Stimulated activated CD4-positive, alpha-beta T cell treated with anti-CD3 and anti-CD28 coated beads, Interleukin-1b, Interleukin-23, amount 100 ng/mL, for 48 hours (primary cell): ENCODE data around the gene COL23A1.
"Not testable (repeated sequence)": the region's sequence is repeated elsewhere in the genome, so short reads cannot be mapped to it uniquely, and the experiment has no call there.

ENCODE experiments used
- DNase-seq: peaks from one replicate; pipeline ENCODE4 v3.0.0-alpha.2; 2020

Gene COL23A1

GRCh38 chr5:178371362-178372111 lies 218.7 kb downstream of the COL23A1 start:
- no peak for DNase-seq

- no peak for DNase-seq
Measured at GRCh38 chr5:178370102-178370501, 220.1 kb downstream of the COL23A1 start.

GRCh38 chr5:178369469-178369868 lies 220.7 kb downstream of the COL23A1 start:
- not testable (repeated sequence) for DNase-seq

- DNase-seq, result no peak
Measured at GRCh38 chr5:178368716-178369300, 221.4 kb downstream of the COL23A1 start.

GRCh38 chr5:178368274-178368673 lies 221.9 kb downstream of the COL23A1 start:
- no peak for DNase-seq

- DNase-seq, result no peak
Measured at GRCh38 chr5:178367736-178368120, 222.5 kb downstream of the COL23A1 start.

GRCh38 chr5:178366998-178367735 lies 223.0 kb downstream of the COL23A1 start:
- no peak for DNase-seq

- DNase-seq, result no peak
Measured at GRCh38 chr5:178365501-178366440, 224.4 kb downstream of the COL23A1 start.

- DNase-seq, result no peak
Measured at GRCh38 chr5:178364326-178364675, 225.9 kb downstream of the COL23A1 start.

GRCh38 chr5:178363501-178364325 lies 226.5 kb downstream of the COL23A1 start:
- no peak for DNase-seq

GRCh38 chr5:178361657-178362445 lies 228.3 kb downstream of the COL23A1 start:
- DNase-seq, result no peak

GRCh38 chr5:178360926-178361235 lies 229.3 kb downstream of the COL23A1 start:
- no peak for DNase-seq

GRCh38 chr5:178360222-178360925 lies 229.8 kb downstream of the COL23A1 start:
- DNase-seq, result no peak

GRCh38 chr5:178359738-178360137 lies 230.5 kb downstream of the COL23A1 start:
- DNase-seq, result no peak

- no peak for DNase-seq
Measured at GRCh38 chr5:178357678-178358077, 232.5 kb downstream of the COL23A1 start.

- DNase-seq, result no peak
Measured at GRCh38 chr5:178357121-178357521, 233.1 kb downstream of the COL23A1 start.

GRCh38 chr5:178356431-178356872 lies 233.7 kb downstream of the COL23A1 start:
- DNase-seq, result no peak

GRCh38 chr5:178355671-178356070 lies 234.5 kb downstream of the COL23A1 start:
- no peak for DNase-seq

GRCh38 chr5:178353461-178353860 lies 236.7 kb downstream of the COL23A1 start:
- DNase-seq, result no peak

- DNase-seq, result no peak
Measured at GRCh38 chr5:178352035-178352349, 238.2 kb downstream of the COL23A1 start.
